Aorta (tissue), 5 donors: Measurements from ENCODE around the gene DUSP28. TPM values are rescaled to one million over a fixed set of nuclear protein-coding genes. Genes with fewer than 3 reads are reported as not detected.
"Not testable (repeated sequence)": the region's sequence is repeated elsewhere in the genome, so short reads cannot be mapped to it uniquely, and the experiment has no call there.

ENCODE experiments used
- ATAC-seq: fragments of 200-7000 bp; cut with Tn5 transposase; one replicate; pipeline ENCODE4 v1.9.1; 2022; ENCODE audit warnings: moderate library complexity; ENCODE audit not compliant: low FRiP score
- DNase-seq, 2 donors: peaks; one replicate each; pipeline ENCODE4 v3.0.0-alpha.2; 2020
- H3K27ac ChIP-seq, 2 donors: one replicate each; pipeline ENCODE4 v1.5.1; 2013; ENCODE audit warnings: low read length in 2 of 2, mild to moderate bottlenecking in 2 of 2, moderate library complexity in 2 of 2, control low read depth in 1 of 2, inconsistent platforms in 1 of 2, low read depth in 1 of 2
- H3K27me3 ChIP-seq, 2 donors: one replicate each; pipeline ENCODE4 v1.6.1; 2013; ENCODE audit warnings: control low read depth in 1 of 2, low read length in 1 of 2, mild to moderate bottlenecking in 1 of 2, moderate library complexity in 1 of 2; ENCODE audit not compliant: insufficient read depth in 2 of 2, control insufficient read depth in 1 of 2
- H3K36me3 ChIP-seq, 2 donors: one replicate each; pipeline ENCODE4 v1.6.1; 2013; ENCODE audit warnings: control low read depth in 1 of 2, low read length in 1 of 2, mild to moderate bottlenecking in 1 of 2; ENCODE audit not compliant: insufficient read depth in 2 of 2, control insufficient read depth in 1 of 2
- H3K4me1 ChIP-seq, 2 donors: one replicate each; pipeline ENCODE4 v1.6.1; 2013; ENCODE audit warnings: low read length in 2 of 2, control low read depth in 1 of 2, mild to moderate bottlenecking in 1 of 2, moderate library complexity in 1 of 2; ENCODE audit not compliant: insufficient read depth in 2 of 2, control insufficient read depth in 1 of 2
- H3K4me3 ChIP-seq, 2 donors: one replicate each; pipeline ENCODE4 v1.5.1; 2013; ENCODE audit warnings: low read length in 2 of 2, control low read depth in 1 of 2, mild to moderate bottlenecking in 1 of 2
- H3K9me3 ChIP-seq: one replicate; pipeline ENCODE4 v1.6.1; 2013; ENCODE audit warnings: mild to moderate bottlenecking, low read length; ENCODE audit not compliant: control insufficient read depth
- WGBS, 2 donors: extraction: QIAGEN DNeasy Blood & Tissue Kit; methylation state at CpG; one replicate each; pipeline ENCODE4 v1.1.7; 2013; 5-methylcytosine and 5-hydroxymethylcytosine counted together
- intact Hi-C, 2 donors: fragments of 100-400 bp; cut with DNase I; formaldehyde crosslinking; loops; one replicate each; pipeline versions ENCODE4 v1.14.2 to v1.15.0; 2022
- polyA plus RNA-seq, 2 donors: library from polyadenylated mRNA; stranded (reverse); fragments of 200-250 nt; gene quantifications; one replicate each; pipeline ENCODE4 v1.2.3, GENCODE V29; 2013
- total RNA-seq, 2 donors: library from RNA; stranded (reverse); fragmentation: NEBNext Ultra II Directional; extraction: Animal tissue kit (Norgen Biotek cat#: 25700); gene quantifications; one replicate each; pipeline ENCODE4 v1.2.1, GENCODE V29; 2021
- donor health status: healthy with polysubstance abuse.
- donor health status: Bipolar disorder and iron deficiency.
- donor health status: DM: no; HTN: no; CAD: no.
- donor health status: DM: no; HTN: no; CAD: no.
- donor health status: DM: yes; HTN: yes; CAD: no.

Gene DUSP28
- total and polyA plus RNA-seq, 4 donors = 2.1 to 5.0 (median 3.2) TPM

DNA sequence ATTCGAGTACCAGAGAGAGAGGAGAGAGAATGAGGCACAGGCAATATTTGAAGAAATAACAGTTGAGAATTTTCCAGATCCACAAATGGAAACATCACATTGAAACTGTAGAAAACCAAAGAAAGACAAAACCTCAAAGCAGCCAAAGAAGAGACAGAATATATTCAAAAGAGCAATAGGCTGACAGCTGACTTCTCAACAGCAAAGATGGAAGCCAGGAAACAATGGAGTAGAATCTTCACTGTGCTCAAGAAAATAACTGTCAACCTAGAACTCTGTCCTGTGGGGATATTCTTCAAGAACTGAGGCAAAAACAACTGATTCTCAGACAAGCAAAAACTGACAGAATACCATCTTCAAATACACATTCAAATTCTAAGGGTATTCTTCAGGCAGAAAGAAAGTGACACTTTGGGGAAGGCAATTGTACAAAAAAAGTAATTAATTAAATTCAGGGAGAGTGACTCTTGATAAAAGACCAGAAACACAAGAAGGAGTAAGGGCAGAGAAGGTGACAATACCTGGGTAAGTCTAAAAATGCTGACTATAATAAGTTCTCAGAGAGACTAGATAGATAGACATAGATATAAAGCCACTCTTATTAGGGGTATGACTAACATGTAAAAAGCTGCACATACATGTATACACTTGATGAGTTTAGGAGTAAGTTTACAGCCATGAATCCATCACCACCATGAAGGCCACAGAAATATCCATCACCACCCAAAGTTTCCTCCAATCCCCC, 28.0 kb upstream of the DUSP28 start:
- no peaks in the 10 kb centered on the region for H3K9me3 ChIP-seq
- no peak overlapping the region for H3K4me3 ChIP-seq
- no peak for DNase-seq
- intact Hi-C loops = no loop called here
- no peaks in the 10 kb centered on the region for H3K36me3 ChIP-seq
- H3K27ac ChIP-seq = no peak overlapping the region
- no peaks in the 10 kb centered on the region for H3K27me3 ChIP-seq
- ATAC-seq = no peak
- no peaks in the 10 kb centered on the region for H3K4me1 ChIP-seq
- WGBS, 2 donors = 100% methylated on average over 1 of the region's 1 CpG

DNA sequence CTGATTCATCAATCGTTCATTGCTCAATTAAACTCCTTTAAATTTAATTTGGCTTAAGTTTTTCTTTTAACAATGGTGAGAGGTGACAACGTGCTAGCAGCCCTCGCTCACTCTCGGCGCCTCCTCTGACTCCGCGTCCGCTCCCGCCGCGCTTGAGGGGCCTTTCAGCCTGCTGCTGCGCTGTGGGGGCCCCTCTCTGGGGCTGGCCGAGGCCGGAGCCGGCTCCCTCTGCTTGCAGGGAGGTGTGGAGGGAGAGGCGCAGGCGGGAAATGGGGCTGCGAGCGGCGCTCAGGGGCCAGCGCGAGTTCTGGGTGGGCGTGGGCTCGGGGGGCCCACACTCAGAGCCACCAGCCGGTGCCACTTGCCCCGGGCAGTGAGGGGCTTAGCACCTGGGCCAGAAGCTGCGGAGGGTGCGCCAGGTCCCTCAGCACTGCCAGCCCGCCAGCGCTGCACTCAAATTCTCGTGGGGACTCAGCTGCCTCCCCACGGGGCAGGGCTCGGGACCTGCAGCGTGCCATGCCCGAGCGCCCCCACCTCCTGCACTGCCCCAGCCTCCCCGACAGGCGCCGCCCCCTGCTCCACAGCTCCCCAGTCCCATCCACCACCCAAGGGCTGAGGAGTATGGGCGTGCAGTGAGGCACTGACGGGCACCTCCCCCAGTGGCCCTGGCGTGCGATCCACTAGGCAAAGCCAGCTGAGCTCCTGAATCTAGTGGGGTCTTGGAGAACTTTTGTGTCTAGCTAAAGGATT, 22.0 kb upstream of the DUSP28 start:
- intact Hi-C loops = no loop called here
- no peak for ATAC-seq

DNA sequence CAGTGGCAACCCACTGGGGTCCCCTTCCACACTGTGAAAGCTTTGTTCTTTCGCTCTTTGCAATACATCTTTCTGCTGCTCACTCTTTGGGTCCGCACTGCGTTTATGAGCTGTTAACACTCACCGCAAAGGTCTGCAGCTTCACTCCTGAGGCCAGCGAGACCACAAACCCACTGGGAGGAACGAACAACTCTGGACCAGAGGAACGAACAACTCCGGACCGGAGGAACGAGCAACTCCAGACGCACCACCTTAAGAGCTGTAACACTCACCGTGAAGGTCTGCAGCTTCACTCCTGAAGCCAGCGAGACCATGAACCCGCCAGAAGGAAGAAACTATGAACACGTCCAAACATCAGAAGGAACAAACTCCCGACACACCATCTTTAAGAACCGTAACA, 21.1 kb upstream of the DUSP28 start:
- H3K27ac ChIP-seq, ATAC-seq, H3K9me3 ChIP-seq, H3K4me1 ChIP-seq, intact Hi-C loops, DNase-seq, H3K27me3 ChIP-seq, H3K4me3 ChIP-seq, H3K36me3 ChIP-seq: not testable (repeated sequence)
- WGBS, 2 donors = 98% methylated on average over 17 of the region's 17 CpGs

More for the DNA sequence above, 22.0 kb upstream of the DUSP28 start:
- Histone ChIP-seq H3K4me3 (no peak overlapping the region), H3K27ac (no peak overlapping the region), H3K36me3 (peaks cover 0 to 3% of the 10 kb centered on the region in 2 donors), H3K4me1 (no peaks in the 10 kb centered on the region), H3K27me3 (no peaks in the 10 kb centered on the region), H3K9me3 (no peaks in the 10 kb centered on the region)
- no peak for DNase-seq
- 94 to 98% methylated on average over 43 of the region's 43 CpGs for WGBS, 2 donors

DNA sequence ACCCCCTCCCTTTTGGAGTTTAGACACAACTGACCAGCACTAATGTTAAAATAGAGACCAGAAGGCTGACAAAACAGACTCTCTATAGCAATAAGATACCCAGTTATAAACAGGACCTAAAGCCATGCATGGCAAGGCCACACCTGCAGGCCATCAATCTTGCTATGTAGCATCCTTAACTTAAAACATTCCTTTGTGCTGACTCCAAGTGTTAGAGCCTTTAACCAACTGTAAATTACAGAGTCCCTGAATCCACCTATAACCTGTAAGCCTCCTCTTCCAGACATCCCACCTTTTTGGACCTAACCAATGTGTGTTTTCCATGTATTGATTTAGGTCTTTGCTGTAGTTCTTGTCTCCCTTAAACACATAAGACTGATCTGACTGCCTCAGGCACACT, 20.3 kb upstream of the DUSP28 start:
- peaks cover 0 to 3% of the 10 kb centered on the region in 2 donors for H3K36me3 ChIP-seq
- ATAC-seq = no peak
- no peaks in the 10 kb centered on the region for H3K4me1 ChIP-seq
- H3K9me3 ChIP-seq = no peaks in the 10 kb centered on the region
- no peaks in the 10 kb centered on the region for H3K27me3 ChIP-seq
- no peak for DNase-seq
- no peak overlapping the region for H3K4me3 ChIP-seq
- intact Hi-C loops = no loop called here
- no peak overlapping the region for H3K27ac ChIP-seq

DNA sequence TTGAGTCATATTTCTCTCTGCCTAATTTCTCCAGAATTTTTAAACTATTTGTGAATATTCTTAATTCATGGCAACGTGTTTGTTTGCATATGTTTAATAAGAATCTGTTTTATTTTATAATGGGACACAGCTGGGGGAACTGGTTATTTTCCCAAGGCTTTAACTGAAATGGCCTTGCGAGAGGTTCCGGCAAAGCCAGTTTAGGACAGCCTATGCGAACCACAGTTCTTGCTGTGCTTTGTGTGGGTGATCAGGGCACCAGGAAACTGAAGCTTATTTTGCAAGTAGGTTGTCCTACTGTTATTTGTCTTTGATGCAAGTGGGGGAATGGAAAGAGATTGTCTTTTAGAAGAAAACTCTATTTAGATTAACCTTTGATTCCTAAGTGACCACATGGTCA, 8.9 kb upstream of the DUSP28 start:
- no peak overlapping the region for H3K4me3 ChIP-seq
- WGBS, 2 donors = 94 to 96% methylated on average over 4 of the region's 4 CpGs
- no peak overlapping the region for H3K27ac ChIP-seq
- H3K9me3 ChIP-seq = no peaks in the 10 kb centered on the region
- H3K36me3 ChIP-seq = no peaks in the 10 kb centered on the region
- intact Hi-C loops = no loop called here
- DNase-seq = no peak
- no peaks in the 10 kb centered on the region for H3K4me1 ChIP-seq
- no peak for ATAC-seq
- no peaks in the 10 kb centered on the region for H3K27me3 ChIP-seq

DNA sequence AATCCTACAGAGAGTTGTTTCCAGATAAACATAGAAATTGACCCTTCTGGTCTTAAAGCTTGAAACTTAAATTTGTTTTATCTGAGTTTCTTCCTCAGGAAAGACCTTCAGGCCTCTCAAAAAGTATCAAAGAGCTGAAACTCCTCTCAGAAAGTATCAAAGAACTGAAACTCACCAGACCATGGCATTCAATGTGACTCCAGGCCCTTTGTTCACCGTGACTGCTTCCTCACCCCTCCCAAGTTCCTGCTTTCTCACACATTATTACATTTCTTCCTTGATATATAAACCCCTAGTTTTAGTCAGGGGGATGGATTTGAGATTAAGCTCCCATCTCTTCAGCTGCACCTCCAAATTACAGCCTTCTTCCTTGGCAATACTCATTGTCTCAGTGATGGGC, 8.3 kb upstream of the DUSP28 start:
- no peak for ATAC-seq
- no peak for DNase-seq
- 54 to 65% methylated on average over 1 of the region's 1 CpG for WGBS, 2 donors
- Histone ChIP-seq H3K4me3 (no peak overlapping the region), H3K9me3 (no peaks in the 10 kb centered on the region), H3K4me1 (no peaks in the 10 kb centered on the region), H3K27me3 (no peaks in the 10 kb centered on the region), H3K27ac (no peak overlapping the region), H3K36me3 (no peaks in the 10 kb centered on the region)
- intact Hi-C loops = no loop called here

DNA sequence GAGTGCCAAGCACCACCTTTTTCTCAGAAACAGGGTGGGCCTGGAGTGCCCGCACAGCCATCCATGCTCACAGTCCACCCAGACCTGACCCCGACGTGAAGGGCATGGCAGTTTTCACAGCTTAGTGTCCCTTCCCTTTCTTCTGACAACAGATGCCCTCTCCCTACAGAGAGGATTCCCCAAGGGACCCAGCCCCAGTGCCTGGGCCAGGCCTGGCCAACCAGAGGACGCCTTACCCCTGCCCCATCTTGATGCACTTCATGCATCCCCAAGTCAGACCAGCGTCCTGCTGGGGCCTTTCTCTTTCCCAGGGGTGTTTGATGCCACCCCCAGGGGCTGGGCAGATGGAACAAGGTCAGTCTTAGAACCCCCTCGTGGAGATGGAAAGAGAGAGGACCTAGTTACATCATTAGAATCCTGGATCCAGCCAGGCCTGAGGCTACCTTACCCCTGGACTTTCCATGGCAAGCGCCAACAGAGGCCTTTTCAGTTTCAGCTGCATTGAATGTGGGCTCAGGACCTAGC, 6.1 kb upstream of the DUSP28 start:
- peak in 1 of 2 donors; percentile 52 for DNase-seq
- intact Hi-C loops = no loop called here
- Histone ChIP-seq H3K9me3 (no peaks in the 10 kb centered on the region), H3K4me1 (no peaks in the 10 kb centered on the region), H3K27me3 (no peaks in the 10 kb centered on the region), H3K4me3 (no peak overlapping the region), H3K27ac (no peak overlapping the region), H3K36me3 (no peaks in the 10 kb centered on the region)
- 68 to 71% methylated on average over 7 of the region's 7 CpGs for WGBS, 2 donors
- no peak for ATAC-seq

DNA sequence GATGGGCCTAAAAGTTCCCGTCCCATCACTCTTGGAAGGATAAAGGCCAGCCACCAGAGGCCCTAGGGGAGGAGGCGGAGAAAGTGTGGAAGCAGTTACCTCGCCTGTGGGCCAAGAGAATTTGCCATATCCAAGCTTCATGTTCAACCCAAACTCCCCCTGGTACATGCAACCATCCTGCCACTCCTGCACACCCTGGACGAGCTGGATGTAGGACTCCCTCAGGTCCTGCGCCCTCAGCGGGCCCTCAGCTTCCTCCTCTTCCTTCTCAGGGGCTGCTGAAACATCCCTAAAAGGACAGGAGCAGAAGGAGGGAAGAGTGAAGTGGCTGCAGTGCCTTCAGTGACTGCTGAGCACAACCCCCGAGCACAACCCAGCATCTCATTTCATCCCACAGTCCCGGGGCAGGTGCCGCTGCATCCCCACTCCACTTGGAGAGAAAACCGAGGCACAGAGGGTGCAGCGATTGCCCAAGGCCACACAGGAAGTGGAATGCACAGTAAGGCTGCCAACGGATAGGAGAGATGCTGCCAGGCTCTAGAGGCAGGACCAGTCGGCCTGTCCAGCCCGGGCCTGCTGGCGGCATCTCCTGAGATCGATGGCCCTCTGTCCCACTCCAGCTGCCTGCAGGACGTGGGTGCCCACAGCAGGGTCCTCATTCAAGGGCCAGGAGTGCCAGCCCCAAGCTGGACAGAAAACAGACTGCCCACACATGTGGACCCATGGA, 5.2 kb upstream of the DUSP28 start:
- Histone ChIP-seq H3K4me3 (no peak overlapping the region), H3K27me3 (no peaks in the 10 kb centered on the region), H3K36me3 (no peaks in the 10 kb centered on the region), H3K4me1 (no peaks in the 10 kb centered on the region), H3K27ac (no peak overlapping the region), H3K9me3 (no peaks in the 10 kb centered on the region)
- DNase-seq = peak in 1 of 2 donors; percentile 60
- ATAC-seq = no peak
- WGBS, 2 donors = 93 to 96% methylated on average over 16 to 17 of the region's 17 CpGs
- intact Hi-C loops = no loop called here
